GM23248 (cell line): ENCODE measurements around the gene DNAJB4. TPM values are rescaled to one million over a fixed set of nuclear protein-coding genes. Genes with fewer than 3 reads are reported as not detected.
"Not testable (repeated sequence)": the region's sequence is repeated elsewhere in the genome, so short reads cannot be mapped to it uniquely, and the experiment has no call there.

ENCODE experiments used
- DNase-seq: peaks from one replicate; pipeline ENCODE4 v3.0.0-alpha.2; 2015
- H2AFZ ChIP-seq: fragments of 200-600 bp; sonication (generic); 2 replicates; pipeline ENCODE4 v1.6.1; 2016; ENCODE audit warnings: antibody characterized with exemption
- H3F3A ChIP-seq: fragments of 200-600 bp; sonication (generic); 2 replicates; pipeline ENCODE4 v1.6.1; 2016; ENCODE audit warnings: mild to moderate bottlenecking, antibody characterized with exemption, mixed run types; ENCODE audit not compliant: insufficient read depth
- H3K27ac ChIP-seq: fragments of 200-600 bp; sonication (generic); 2 replicates; pipeline ENCODE4 v1.5.1; 2016; ENCODE audit warnings: mild to moderate bottlenecking
- H3K27me3 ChIP-seq: fragments of 200-600 bp; sonication (generic); replicated peaks from 2 replicates; pipeline ENCODE4 v1.6.1; 2016; ENCODE audit warnings: mild to moderate bottlenecking; ENCODE audit not compliant: insufficient read depth
- H3K36me3 ChIP-seq: fragments of 200-600 bp; sonication (generic); 2 replicates; pipeline ENCODE4 v1.6.1; 2016; ENCODE audit warnings: low read depth, mild to moderate bottlenecking
- H3K4me1 ChIP-seq: fragments of 200-600 bp; sonication (generic); 2 replicates; pipeline ENCODE4 v1.6.1; 2016; ENCODE audit warnings: mild to moderate bottlenecking; ENCODE audit not compliant: insufficient read depth
- H3K4me2 ChIP-seq: fragments of 200-600 bp; sonication (generic); one replicate; pipeline ENCODE4 v1.6.1; 2016; ENCODE audit warnings: mild to moderate bottlenecking; ENCODE audit not compliant: unreplicated experiment
- H3K4me3 ChIP-seq: fragments of 200-600 bp; sonication (generic); 2 replicates; pipeline ENCODE4 v1.5.1; 2016; ENCODE audit warnings: mild to moderate bottlenecking
- H3K79me2 ChIP-seq: fragments of 200-600 bp; sonication (generic); 2 replicates; pipeline ENCODE4 v1.6.1; 2016; ENCODE audit warnings: mild to moderate bottlenecking; ENCODE audit not compliant: insufficient read depth
- H3K9ac ChIP-seq: fragments of 200-600 bp; sonication (generic); 2 replicates; pipeline ENCODE4 v1.6.1; 2016; ENCODE audit warnings: mild to moderate bottlenecking
- H3K9me2 ChIP-seq: fragments of 200-600 bp; sonication (generic); 2 replicates; pipeline ENCODE4 v1.6.1; 2016; ENCODE audit warnings: mixed run types, mild to moderate bottlenecking, moderate library complexity; ENCODE audit not compliant: insufficient read depth
- H3K9me3 ChIP-seq: fragments of 200-600 bp; sonication (generic); one replicate; pipeline ENCODE4 v1.6.1; 2017; ENCODE audit warnings: low read depth
- H4K20me1 ChIP-seq: fragments of 200-600 bp; sonication (generic); 2 replicates; pipeline ENCODE4 v1.6.0; 2016; ENCODE audit not compliant: insufficient read depth
- EZH2 ChIP-seq: fragments of 200-600 bp; sonication (generic); IDR thresholded peaks from 2 replicates; pipeline ENCODE4 v1.6.1; 2018; ENCODE audit warnings: antibody characterized with exemption, mild to moderate bottlenecking; ENCODE audit not compliant: insufficient read depth, poor library complexity, severe bottlenecking
- EZH2phosphoT487 ChIP-seq: fragments of 200-600 bp; sonication (generic); IDR thresholded peaks from 2 replicates; pipeline ENCODE4 v1.6.1; 2018; ENCODE audit warnings: antibody characterized with exemption, moderate library complexity, mild to moderate bottlenecking, low read depth; ENCODE audit not compliant: insufficient read depth
- WGBS, 2 experiments: methylation state at CpG; one replicate each; pipeline ENCODE4 v1.1.6; 2015 to 2017; ENCODE audit warnings: low lambda C conversion rate in 2 of 2, low coverage in 1 of 2; ENCODE audit errors: missing lambda C conversion rate in 2 of 2; 5-methylcytosine and 5-hydroxymethylcytosine counted together
- in situ Hi-C: fragments of 300-500 bp; cut with MboI; formaldehyde crosslinking; loops from 2 replicates; pipeline ENCODE4 v1.15.0; 2020
- polyA plus RNA-seq: library from polyadenylated mRNA; unstranded; fragments of >200 nt; fragmentation: Nextera tagmentation; extraction: Ambion mirVana; gene quantifications from 2 replicates; pipeline ENCODE4 v1.2.1, GENCODE V29; 2016
- total RNA-seq: library from RNA; depleted of rRNA; stranded (reverse); fragments of >200 nt; shearing (Covaris generic); gene quantifications from 2 replicates; pipeline ENCODE4 v1.2.3, GENCODE V29; 2014

Gene DNAJB4
- total and polyA plus RNA-seq, 2 experiments from 2014 or later: 125 to 147 TPM

GRCh38 chr1:78011050-78011449 lies 6.3 kb downstream of the DNAJB4 start:
- Histone ChIP-seq H3K4me3 (peak overlapping the region; percentile 95), H3K9me2 (no peaks in the 10 kb centered on the region), H3F3A (peaks cover 64% of the 10 kb centered on the region), H3K27me3 (no peaks in the 10 kb centered on the region), H3K4me2 (peak overlapping the region; percentile 97), H3K4me1 (peaks cover 26% of the 10 kb centered on the region), H4K20me1 (peaks cover 14% of the 10 kb centered on the region; the same call in 1 of the 2 replicates), H3K9me3 (no peaks in the 10 kb centered on the region), H3K27ac (peak overlapping the region; percentile 45; the same call in 1 of the 2 replicates), H3K9ac (peak overlapping the region; percentile 96; the same call in 1 of the 2 replicates), H3K79me2 (peaks cover 99% of the 10 kb centered on the region), H3K36me3 (peaks cover 44% of the 10 kb centered on the region), H2AFZ (no peak overlapping the region)
- in situ Hi-C loops: no loop called here
- 96 to 97% methylated on average over 2 of the region's 2 CpGs for WGBS, 2 experiments
- TF ChIP-seq EZH2phosphoT487: no peak
- TF ChIP-seq EZH2: no peak
- DNase-seq: no peak

GRCh38 chr1:78015148-78015547 lies 10.4 kb downstream of the DNAJB4 start:
- H3K9me2 ChIP-seq: no peaks in the 10 kb centered on the region
- no peak overlapping the region for H3K4me3 ChIP-seq
- peaks cover 83% of the 10 kb centered on the region for H3K79me2 ChIP-seq
- peaks cover 70% of the 10 kb centered on the region for H3K36me3 ChIP-seq
- no peaks in the 10 kb centered on the region; the same call in 1 of the 2 replicates for H4K20me1 ChIP-seq
- in situ Hi-C loops: no loop called here
- no peak overlapping the region for H3K4me2 ChIP-seq
- no peak overlapping the region for H3K9ac ChIP-seq
- peaks cover 61% of the 10 kb centered on the region for H3F3A ChIP-seq
- no peaks in the 10 kb centered on the region for H3K9me3 ChIP-seq
- no peaks in the 10 kb centered on the region for H3K27me3 ChIP-seq
- H3K27ac ChIP-seq: no peak overlapping the region
- TF ChIP-seq EZH2 (no peak), EZH2phosphoT487 (no peak)
- H2AFZ ChIP-seq: no peak overlapping the region
- H3K4me1 ChIP-seq: peaks cover 11% of the 10 kb centered on the region
- DNase-seq: no peak

GRCh38 chr1:78019024-78019423 lies 14.3 kb downstream of the DNAJB4 start:
- Histone ChIP-seq H3K9me2 (no peaks in the 10 kb centered on the region), H3K36me3 (peaks cover 57% of the 10 kb centered on the region), H3K4me1 (no peaks in the 10 kb centered on the region), H2AFZ (no peak overlapping the region), H3K9ac (no peak overlapping the region), H3F3A (peaks cover 58% of the 10 kb centered on the region), H3K27ac (peak overlapping the region; percentile 7; the same call in 1 of the 2 replicates), H4K20me1 (no peaks in the 10 kb centered on the region; the same call in 1 of the 2 replicates), H3K27me3 (no peaks in the 10 kb centered on the region), H3K9me3 (no peaks in the 10 kb centered on the region), H3K79me2 (peaks cover 45% of the 10 kb centered on the region), H3K4me3 (no peak overlapping the region), H3K4me2 (no peak overlapping the region)
- no peak for DNase-seq
- WGBS, 2 experiments: 95 to 100% methylated on average over 1 of the region's 1 CpG
- TF ChIP-seq EZH2phosphoT487 (no peak), EZH2 (no peak)
- in situ Hi-C loops: no loop called here

- H4K20me1 ChIP-seq, H3K4me3 ChIP-seq, H3K27me3 ChIP-seq, DNase-seq, H2AFZ ChIP-seq, H3K9me3 ChIP-seq, H3K27ac ChIP-seq, H3K4me2 ChIP-seq, H3K9me2 ChIP-seq, H3K4me1 ChIP-seq, in situ Hi-C loops, H3K9ac ChIP-seq: not testable (repeated sequence)
- Histone ChIP-seq H3K36me3 (peaks cover 40% of the 10 kb centered on the region), H3K79me2 (peaks cover 24% of the 10 kb centered on the region), H3F3A (peaks cover 54% of the 10 kb centered on the region)
- 96 to 99% methylated on average over 4 of the region's 4 CpGs for WGBS, 2 experiments
Measured at GRCh38 chr1:78021134-78021533, 16.4 kb downstream of the DNAJB4 start.

- Histone ChIP-seq H3K27me3 (no peaks in the 10 kb centered on the region), H3K79me2 (no peaks in the 10 kb centered on the region), H3K36me3 (no peaks in the 10 kb centered on the region), H3K4me3 (no peak overlapping the region), H3K4me2 (no peak overlapping the region), H4K20me1 (no peaks in the 10 kb centered on the region), H3K9me3 (no peaks in the 10 kb centered on the region), H3K4me1 (no peaks in the 10 kb centered on the region), H2AFZ (no peak overlapping the region), H3K9ac (no peak overlapping the region), H3K9me2 (no peaks in the 10 kb centered on the region; the same call in 1 of the 2 replicates), H3F3A (peaks cover 7% of the 10 kb centered on the region; the same call in 1 of the 2 replicates), H3K27ac (no peak overlapping the region)
- no peak for TF ChIP-seq EZH2phosphoT487
- TF ChIP-seq EZH2: no peak
- no peak for DNase-seq
- in situ Hi-C loops: no loop called here
- 66 to 71% methylated on average over 4 of the region's 4 CpGs for WGBS, 2 experiments
Measured at GRCh38 chr1:78029793-78030192, 25.1 kb downstream of the DNAJB4 start.
